GM12801 (cell line): ENCODE data around the gene NECAB2.

Experiments used
- CTCF ChIP-seq: IDR thresholded peaks from one replicate; pipeline ENCODE4 v1.5.1; 2011; ENCODE audit warnings: control low read depth; ENCODE audit not compliant: insufficient read length; ENCODE audit errors: extremely low read depth

NECAB2 gene

DNA sequence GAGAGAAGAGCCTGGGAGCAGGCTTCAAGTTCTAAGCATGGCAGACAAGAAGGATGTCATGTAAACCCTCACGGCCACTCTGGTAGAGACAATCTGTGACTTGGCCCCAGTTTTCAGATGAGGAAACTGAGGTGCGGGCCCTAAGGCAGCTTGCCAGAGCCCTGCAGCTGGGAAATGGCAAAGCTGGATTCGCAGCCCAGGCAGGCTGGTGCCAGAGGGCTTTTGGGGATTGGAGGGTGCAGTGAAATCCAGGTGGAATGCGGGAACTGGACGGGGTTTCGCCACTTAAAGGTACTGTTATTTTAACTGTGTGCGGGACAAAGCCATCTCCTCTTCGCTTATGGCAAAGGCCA is 15.5 kb upstream of the NECAB2 start:
- TF ChIP-seq CTCF: no peak

DNA sequence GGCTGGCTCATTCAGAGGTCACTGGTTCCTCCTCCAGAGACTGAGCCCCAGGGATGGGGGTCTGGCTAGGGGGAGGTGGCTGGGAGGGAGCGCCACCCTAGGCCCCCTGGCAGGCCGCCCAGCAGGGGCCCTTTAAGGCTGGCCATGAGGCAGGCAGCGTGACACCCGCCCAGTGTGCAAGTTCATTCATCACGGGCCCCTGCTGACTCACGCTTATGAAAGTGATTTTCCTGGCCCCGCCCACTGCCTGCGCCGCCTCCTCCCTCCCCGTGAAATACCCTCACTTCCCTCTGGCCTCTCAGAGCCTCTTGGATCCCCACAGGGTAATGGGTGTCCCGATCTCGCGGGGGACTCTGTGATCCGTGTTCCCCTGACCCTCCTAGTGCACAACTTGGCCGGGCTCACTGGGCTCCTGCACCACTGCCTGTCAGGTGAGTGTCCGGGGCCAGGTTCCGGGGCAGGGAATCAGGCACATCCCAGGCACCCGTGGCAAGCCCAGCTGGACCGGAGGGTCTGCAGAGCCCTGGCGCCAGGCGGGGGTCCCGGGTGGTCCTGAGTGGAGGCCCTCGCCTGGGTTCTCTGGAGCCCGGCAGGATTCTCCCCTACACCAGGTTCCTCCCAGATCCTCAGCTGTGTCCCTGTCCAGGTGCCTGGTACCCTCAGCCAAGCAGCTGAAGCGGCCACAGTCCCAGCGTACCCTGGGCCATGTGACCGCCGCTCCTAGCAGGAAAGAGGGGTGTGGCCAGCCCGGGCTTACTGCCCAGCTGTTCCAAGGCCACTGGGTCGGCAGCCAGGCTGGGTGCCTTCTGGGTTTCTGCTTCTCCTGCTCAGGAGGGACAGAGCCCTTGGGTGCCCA is 14.9 kb upstream of the NECAB2 start, which contains the start of gene OSGIN1:
TSS of gene OSGIN1 (plus strand) at position 301 of the 856 bp plus-strand sequence. CDS start 4,432 bp downstream, outside the sequence.
- no peak for TF ChIP-seq CTCF

- TF ChIP-seq CTCF: no peak
Measured at GRCh38 chr16:83953796-83954576, 14.1 kb upstream of the NECAB2 start.

GRCh38 chr16:83954577-83955016 is 13.4 kb upstream of the NECAB2 start:
- TF ChIP-seq CTCF: no peak

DNA sequence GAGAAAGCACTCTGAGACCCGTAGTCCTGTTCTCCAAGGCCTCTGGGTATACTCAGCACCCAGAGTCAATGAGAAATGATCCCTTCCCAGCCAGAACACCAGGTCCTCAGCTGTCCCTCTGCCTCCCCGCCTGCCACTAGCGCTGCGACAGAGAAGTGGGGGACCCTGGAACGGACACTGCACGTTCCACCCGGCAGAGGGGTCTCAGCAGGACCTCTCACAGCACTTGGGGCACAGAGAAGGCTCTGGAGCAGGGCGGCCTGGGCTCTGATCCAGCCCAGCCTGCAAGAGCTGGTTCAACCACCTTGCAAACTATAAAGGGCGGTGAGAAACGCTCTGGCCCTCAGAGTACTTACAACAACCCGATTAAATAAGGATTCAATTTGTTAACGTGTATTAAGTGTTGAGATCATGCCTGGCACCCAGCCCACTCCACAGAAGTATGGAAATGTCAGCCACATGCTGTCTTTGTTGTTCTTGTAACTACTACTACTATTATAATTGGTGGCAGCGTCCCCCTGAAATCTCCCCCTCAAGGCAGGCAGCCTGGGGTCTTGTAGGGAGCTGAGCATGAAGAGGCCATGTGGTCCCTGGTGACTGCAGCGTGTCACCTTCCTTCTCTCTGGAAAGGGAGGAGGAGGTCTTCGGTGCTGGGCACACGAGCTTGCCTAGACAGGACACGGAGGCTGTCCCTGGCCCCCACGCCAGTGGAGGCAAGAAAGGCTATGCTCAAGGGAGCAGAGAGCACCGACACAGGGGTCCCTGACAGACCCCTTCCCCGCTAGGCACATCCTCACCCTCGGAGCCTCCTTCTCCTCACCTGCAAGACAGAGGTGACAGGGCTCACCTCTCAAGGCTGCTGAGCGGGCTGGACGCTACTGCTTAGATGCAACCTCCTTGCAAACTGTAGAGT is 12.6 kb upstream of the NECAB2 start:
- TF ChIP-seq CTCF: no peak

DNA sequence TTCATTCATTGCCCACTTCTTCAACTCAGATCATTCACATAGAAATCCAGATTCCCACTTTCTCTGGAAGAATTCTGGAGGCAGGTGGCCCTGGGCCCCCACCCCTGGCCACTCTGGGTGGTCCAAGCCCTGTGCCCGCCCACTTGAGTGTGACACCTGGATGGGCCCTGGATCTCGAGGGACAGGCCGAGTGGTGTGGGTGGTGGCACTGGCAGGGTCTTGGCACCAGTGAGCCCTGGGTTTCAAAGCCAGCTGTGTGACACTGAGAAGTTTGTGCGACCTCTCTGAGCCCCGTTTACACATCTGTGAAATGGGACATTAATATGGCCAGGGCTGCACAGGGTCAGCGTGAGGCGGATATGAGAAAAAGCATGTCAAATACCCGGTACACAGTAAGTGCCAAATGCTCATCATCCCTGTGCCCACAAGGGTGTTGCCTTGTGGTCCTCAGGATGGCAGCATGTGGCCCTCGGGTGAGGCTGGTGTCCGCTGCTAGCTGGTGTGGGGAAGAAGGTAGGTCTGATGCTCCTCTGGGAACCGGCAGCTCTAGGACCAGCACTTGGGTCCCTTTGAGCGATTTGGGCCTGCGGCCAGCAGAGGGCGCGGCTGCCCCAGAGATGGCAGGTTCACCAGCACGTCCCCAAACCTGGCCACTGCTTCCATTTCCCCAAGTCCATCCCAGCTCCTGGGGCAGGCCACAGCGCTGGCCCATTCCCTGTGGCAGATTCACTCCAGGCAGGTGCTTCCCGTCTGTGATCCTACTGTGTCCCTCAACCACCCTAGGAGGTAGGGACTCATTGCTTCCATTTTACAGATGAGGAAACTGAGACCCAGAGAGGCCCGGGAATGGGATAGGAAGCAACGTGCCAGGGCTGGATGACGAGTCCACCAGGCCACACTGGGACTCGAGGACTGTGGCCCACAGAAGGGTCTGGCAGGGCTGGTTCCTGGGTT is 11.4 kb upstream of the NECAB2 start:
- TF ChIP-seq CTCF: peak; percentile 95
